ENCODE measurements around the gene PALB2. TPM values are rescaled to one million over a fixed set of nuclear protein-coding genes. Genes with fewer than 3 reads are reported as not detected.

PALB2 gene
- total RNA-seq (2012; rRNA removed), result 13.2 and 14.4 TPM in 2 replicates

DNA sequence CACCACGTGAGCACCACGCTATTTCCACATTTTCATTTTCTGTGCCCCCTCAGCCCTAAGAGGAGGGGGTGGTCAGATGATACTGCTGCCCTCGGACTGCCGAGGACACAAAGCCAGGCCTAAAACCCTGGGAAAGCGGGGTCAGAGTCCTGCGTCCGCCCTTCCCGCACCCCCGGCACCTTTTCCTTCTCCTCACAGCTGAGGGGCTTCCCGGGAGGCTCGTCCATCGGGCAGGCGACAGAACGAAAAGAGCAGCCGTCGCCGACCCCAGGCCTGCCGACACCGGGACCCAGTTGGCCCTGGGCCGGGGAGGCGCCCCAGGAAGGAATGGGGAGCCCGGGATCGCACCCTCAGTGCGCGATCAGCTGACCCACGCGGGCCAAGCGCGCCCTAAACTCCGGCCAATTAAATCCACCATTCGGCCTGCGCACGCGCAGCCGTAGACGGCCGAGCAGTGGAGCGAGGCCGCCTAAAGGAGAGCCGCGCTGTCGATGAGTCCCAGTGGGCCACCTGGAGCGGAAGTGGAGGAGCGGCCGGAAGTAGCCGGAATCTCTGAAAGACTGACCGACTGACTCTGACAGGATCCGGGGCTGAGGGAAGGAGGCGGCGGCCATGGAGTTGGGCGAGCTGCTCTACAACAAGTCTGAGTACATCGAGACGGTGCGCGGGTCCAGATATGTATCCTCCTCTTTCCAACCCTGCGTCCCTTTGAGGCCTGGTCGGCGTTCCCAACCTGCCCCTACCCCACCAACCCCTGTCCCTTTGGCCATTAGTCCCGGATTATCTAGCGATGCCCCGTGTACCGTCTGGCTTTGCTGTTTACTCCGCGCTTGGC is at the start of gene PALB2, which contains the start of gene DCTN5:
PALB2 (minus strand) TSS at position 380 of the 835 bp plus-strand sequence; CDS start at position 227, 153 bp downstream.
DCTN5 (plus strand) TSS at position 536 of the 835 bp plus-strand sequence; CDS start at position 613, 77 bp downstream.
- peaks cover 37% of the 10 kb centered on the region for H3K36me3 ChIP-seq (ENCODE audit: insufficient read depth, low read length)
- peak within 1 kb of the TSS; percentile 97 for H3K4me2 ChIP-seq (ENCODE audit: low read length)
- H3K9me3 ChIP-seq (replicated peaks; ENCODE audit: low read length), result no peaks in the 10 kb centered on the region
- peak within 1 kb of the TSS; percentile 99 for H3K9ac ChIP-seq (ENCODE audit: low read depth, low read length)
- H3K4me3 ChIP-seq (ENCODE audit: low read length), result peak within 1 kb of the TSS; percentile 98
- H3K4me1 ChIP-seq (ENCODE audit: control insufficient read depth, insufficient read depth, low read length), result peaks cover 14% of the 10 kb centered on the region
- H3K27me3 ChIP-seq (ENCODE audit: control insufficient read depth, insufficient read depth, low read length), result no peaks in the 10 kb centered on the region

DNA sequence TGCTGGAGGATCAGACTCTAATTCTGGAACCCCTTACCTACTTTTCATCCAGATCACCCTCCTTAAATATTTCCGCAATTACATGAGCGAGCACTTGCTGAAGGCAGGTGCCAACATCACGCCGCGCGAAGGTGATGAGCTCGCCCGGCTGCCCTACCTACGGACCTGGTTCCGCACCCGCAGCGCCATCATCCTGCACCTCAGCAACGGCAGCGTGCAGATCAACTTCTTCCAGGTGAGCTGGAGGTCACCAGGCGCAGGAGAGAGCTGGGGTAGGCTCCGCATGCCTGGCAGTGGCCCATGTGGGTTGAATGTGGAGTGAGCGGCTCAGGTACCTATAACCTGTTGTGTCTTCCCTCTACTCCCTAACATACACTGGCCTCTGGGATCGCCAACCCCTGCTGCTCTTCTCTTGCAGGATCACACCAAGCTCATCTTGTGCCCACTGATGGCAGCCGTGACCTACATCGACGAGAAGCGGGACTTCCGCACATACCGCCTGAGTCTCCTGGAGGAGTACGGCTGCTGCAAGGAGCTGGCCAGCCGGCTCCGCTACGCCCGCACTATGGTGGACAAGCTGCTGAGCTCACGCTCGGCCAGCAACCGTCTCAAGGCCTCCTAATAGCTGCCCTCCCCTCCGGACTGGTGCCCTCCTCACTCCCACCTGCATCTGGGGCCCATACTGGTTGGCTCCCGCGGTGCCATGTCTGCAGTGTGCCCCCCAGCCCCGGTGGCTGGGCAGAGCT is 48.5 kb upstream of the PALB2 start:
- Histone ChIP-seq H3K9ac (ENCODE audit: low read depth, low read length) (no peak overlapping the region), H3K4me3 (ENCODE audit: low read length) (no peak overlapping the region), H3K36me3 (ENCODE audit: insufficient read depth, low read length) (peaks cover 64% of the 10 kb centered on the region), H3K4me1 (ENCODE audit: control insufficient read depth, insufficient read depth, low read length) (peaks cover 14% of the 10 kb centered on the region), H3K27me3 (ENCODE audit: control insufficient read depth, insufficient read depth, low read length) (no peaks in the 10 kb centered on the region), H3K9me3 (replicated peaks; ENCODE audit: low read length) (no peaks in the 10 kb centered on the region), H3K4me2 (ENCODE audit: low read length) (no peak overlapping the region)

GRCh38 chr16:23687034-23687808 is 46.1 kb upstream of the PALB2 start:
- Histone ChIP-seq H3K4me2 (ENCODE audit: low read length) (no peak overlapping the region), H3K4me3 (ENCODE audit: low read length) (no peak overlapping the region), H3K27me3 (ENCODE audit: control insufficient read depth, insufficient read depth, low read length) (no peaks in the 10 kb centered on the region), H3K9me3 (replicated peaks; ENCODE audit: low read length) (no peaks in the 10 kb centered on the region), H3K9ac (ENCODE audit: low read depth, low read length) (no peak overlapping the region), H3K36me3 (ENCODE audit: insufficient read depth, low read length) (peaks cover 79% of the 10 kb centered on the region), H3K4me1 (ENCODE audit: control insufficient read depth, insufficient read depth, low read length) (peaks cover 11% of the 10 kb centered on the region)

- H3K9me3 ChIP-seq (replicated peaks; ENCODE audit: low read length), result no peaks in the 10 kb centered on the region
- no peak overlapping the region for H3K9ac ChIP-seq (ENCODE audit: low read depth, low read length)
- H3K4me3 ChIP-seq (ENCODE audit: low read length), result no peak overlapping the region
- H3K4me2 ChIP-seq (ENCODE audit: low read length), result no peak overlapping the region
- H3K36me3 ChIP-seq (ENCODE audit: insufficient read depth, low read length), result peaks cover 65% of the 10 kb centered on the region
- H3K4me1 ChIP-seq (ENCODE audit: control insufficient read depth, insufficient read depth, low read length), result peaks cover 36% of the 10 kb centered on the region
- H3K27me3 ChIP-seq (ENCODE audit: control insufficient read depth, insufficient read depth, low read length), result no peaks in the 10 kb centered on the region
Measured at GRCh38 chr16:23683487-23683886, 42.4 kb upstream of the PALB2 start.

DNA sequence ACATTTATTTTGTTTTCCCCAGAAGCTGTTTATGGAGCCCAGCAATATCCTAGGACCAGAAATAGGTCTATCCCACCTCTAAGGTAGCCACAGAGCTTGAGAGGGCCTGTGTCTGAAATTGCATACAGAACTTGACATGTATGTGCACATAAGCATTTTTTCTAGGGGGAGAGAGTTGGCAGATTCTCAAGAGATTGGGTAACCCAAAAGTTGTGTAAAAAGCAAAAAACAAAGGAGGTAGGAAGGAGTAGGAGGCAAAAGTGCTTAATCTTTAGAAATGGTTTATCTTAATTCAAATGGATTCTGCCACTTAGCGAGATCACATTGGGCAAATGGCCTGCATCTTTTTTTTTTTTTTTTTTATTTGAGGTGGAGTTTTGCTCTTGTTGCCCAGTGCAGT is 41.1 kb upstream of the PALB2 start:
- no peak overlapping the region for H3K4me3 ChIP-seq (ENCODE audit: low read length)
- no peaks in the 10 kb centered on the region for H3K27me3 ChIP-seq (ENCODE audit: control insufficient read depth, insufficient read depth, low read length)
- peak overlapping the region; percentile 89 for H3K4me2 ChIP-seq (ENCODE audit: low read length)
- H3K9ac ChIP-seq (ENCODE audit: low read depth, low read length), result no peak overlapping the region
- peaks cover 49% of the 10 kb centered on the region for H3K4me1 ChIP-seq (ENCODE audit: control insufficient read depth, insufficient read depth, low read length)
- peaks cover 52% of the 10 kb centered on the region for H3K36me3 ChIP-seq (ENCODE audit: insufficient read depth, low read length)
- no peaks in the 10 kb centered on the region for H3K9me3 ChIP-seq (replicated peaks; ENCODE audit: low read length)

- Histone ChIP-seq H3K27me3 (ENCODE audit: control insufficient read depth, insufficient read depth, low read length) (no peaks in the 10 kb centered on the region), H3K9ac (ENCODE audit: low read depth, low read length) (peak overlapping the region; percentile 85), H3K4me2 (ENCODE audit: low read length) (peak overlapping the region; percentile 89), H3K36me3 (ENCODE audit: insufficient read depth, low read length) (peaks cover 41% of the 10 kb centered on the region), H3K4me3 (ENCODE audit: low read length) (peak overlapping the region; percentile 83), H3K4me1 (ENCODE audit: control insufficient read depth, insufficient read depth, low read length) (peaks cover 56% of the 10 kb centered on the region), H3K9me3 (replicated peaks; ENCODE audit: low read length) (no peaks in the 10 kb centered on the region)
Measured at GRCh38 chr16:23679986-23680336, 38.9 kb upstream of the PALB2 start.

DNA sequence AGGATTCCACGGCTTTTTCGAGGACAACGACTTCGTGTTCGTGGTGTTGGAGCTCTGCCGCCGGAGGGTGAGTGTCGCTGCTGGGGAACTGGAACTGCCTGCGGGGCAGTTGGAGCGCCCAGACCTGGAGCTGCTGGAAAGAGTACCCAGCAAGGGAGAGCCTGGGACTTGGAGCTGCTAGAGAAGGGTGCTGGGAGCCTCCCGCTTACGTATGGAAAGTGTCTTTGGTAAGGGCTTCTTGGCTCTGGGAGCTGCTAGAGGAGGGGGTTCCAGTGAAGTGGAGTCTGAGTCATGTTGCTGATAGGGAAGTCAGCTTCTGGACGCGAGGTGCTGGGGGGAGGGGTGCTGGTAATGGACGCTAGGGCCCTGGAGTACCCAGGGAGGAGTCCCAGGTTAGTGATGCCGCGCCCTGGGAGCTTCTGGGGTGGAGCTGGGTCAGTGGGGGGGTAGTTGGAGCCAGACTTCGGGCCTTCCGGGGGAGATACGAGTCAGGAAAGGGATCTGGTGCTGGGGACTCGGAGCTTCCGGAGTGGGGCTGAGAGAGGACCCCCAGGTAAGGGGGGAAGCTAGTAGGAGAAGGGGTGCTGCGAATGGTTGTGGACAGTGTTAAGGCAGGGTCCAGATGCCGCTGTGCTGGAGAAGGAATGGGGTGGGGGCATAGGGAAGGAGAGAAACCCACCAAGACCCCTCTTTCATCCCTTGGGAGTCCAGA is 38.3 kb upstream of the PALB2 start:
- H3K9ac ChIP-seq (ENCODE audit: low read depth, low read length), result peak overlapping the region; percentile 85
- H3K4me1 ChIP-seq (ENCODE audit: control insufficient read depth, insufficient read depth, low read length), result peaks cover 56% of the 10 kb centered on the region
- peaks cover 46% of the 10 kb centered on the region for H3K36me3 ChIP-seq (ENCODE audit: insufficient read depth, low read length)
- H3K9me3 ChIP-seq (replicated peaks; ENCODE audit: low read length), result no peaks in the 10 kb centered on the region
- H3K4me3 ChIP-seq (ENCODE audit: low read length), result peak overlapping the region; percentile 83
- no peaks in the 10 kb centered on the region for H3K27me3 ChIP-seq (ENCODE audit: control insufficient read depth, insufficient read depth, low read length)
- peak overlapping the region; percentile 89 for H3K4me2 ChIP-seq (ENCODE audit: low read length)

DNA sequence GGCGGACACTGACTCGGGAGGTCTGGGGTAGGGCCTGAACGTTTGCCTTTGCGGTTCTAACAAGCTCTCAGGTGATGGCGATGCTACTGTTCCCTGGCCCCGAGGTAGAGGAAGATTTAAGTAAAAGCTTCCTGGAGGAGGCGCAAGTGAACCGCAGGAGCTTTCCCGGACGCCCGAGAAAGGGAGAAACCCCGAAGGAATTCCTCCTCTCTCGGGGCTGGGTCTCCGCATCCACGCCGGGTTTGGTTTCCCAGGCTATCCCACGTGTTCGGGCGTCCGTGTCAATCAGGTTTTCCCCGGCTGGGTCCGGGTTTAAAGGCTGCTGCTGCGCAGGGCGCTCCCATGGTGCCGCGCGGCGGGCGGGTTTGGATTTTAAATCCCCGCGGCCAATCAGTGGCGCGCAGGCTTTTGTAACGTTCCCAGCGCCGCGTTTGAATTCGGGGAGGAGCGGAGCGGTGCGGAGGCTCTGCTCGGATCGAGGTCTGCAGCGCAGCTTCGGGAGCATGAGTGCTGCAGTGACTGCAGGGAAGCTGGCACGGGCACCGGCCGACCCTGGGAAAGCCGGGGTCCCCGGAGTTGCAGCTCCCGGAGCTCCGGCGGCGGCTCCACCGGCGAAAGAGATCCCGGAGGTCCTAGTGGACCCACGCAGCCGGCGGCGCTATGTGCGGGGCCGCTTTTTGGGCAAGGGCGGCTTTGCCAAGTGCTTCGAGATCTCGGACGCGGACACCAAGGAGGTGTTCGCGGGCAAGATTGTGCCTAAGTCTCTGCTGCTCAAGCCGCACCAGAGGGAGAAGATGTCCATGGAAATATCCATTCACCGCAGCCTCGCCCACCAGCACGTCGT is 37.5 kb upstream of the PALB2 start, which contains the start of gene PLK1:
PLK1 (plus strand) TSS at position 460 of the 844 bp plus-strand sequence; CDS start at position 504, 44 bp downstream.
- Histone ChIP-seq H3K9me3 (replicated peaks; ENCODE audit: low read length) (no peaks in the 10 kb centered on the region), H3K4me2 (ENCODE audit: low read length) (peak within 1 kb of the TSS; percentile 89), H3K4me1 (ENCODE audit: control insufficient read depth, insufficient read depth, low read length) (peaks cover 56% of the 10 kb centered on the region), H3K9ac (ENCODE audit: low read depth, low read length) (peak within 1 kb of the TSS; percentile 85), H3K36me3 (ENCODE audit: insufficient read depth, low read length) (peaks cover 43% of the 10 kb centered on the region), H3K4me3 (ENCODE audit: low read length) (peak within 1 kb of the TSS; percentile 83), H3K27me3 (ENCODE audit: control insufficient read depth, insufficient read depth, low read length) (no peaks in the 10 kb centered on the region)

GRCh38 chr16:23676924-23677480 is 35.9 kb upstream of the PALB2 start:
- H3K4me2 ChIP-seq (ENCODE audit: low read length), result peak overlapping the region; percentile 25
- peaks cover 53% of the 10 kb centered on the region for H3K4me1 ChIP-seq (ENCODE audit: control insufficient read depth, insufficient read depth, low read length)
- H3K4me3 ChIP-seq (ENCODE audit: low read length), result no peak overlapping the region
- H3K36me3 ChIP-seq (ENCODE audit: insufficient read depth, low read length), result peaks cover 37% of the 10 kb centered on the region
- no peaks in the 10 kb centered on the region for H3K27me3 ChIP-seq (ENCODE audit: control insufficient read depth, insufficient read depth, low read length)
- no peak overlapping the region for H3K9ac ChIP-seq (ENCODE audit: low read depth, low read length)
- no peaks in the 10 kb centered on the region for H3K9me3 ChIP-seq (replicated peaks; ENCODE audit: low read length)

Data from skeletal muscle satellite cell (primary cell).